HPDE6-E6E7 (cell line): ENCODE measurements around the gene PIP5K1B.

Source experiments
- DNase-seq: peaks from one replicate; pipeline ENCODE4 v3.0.0; 2011; ENCODE audit warnings: missing footprints; ENCODE audit errors: extremely low spot score

PIP5K1B gene

DNA sequence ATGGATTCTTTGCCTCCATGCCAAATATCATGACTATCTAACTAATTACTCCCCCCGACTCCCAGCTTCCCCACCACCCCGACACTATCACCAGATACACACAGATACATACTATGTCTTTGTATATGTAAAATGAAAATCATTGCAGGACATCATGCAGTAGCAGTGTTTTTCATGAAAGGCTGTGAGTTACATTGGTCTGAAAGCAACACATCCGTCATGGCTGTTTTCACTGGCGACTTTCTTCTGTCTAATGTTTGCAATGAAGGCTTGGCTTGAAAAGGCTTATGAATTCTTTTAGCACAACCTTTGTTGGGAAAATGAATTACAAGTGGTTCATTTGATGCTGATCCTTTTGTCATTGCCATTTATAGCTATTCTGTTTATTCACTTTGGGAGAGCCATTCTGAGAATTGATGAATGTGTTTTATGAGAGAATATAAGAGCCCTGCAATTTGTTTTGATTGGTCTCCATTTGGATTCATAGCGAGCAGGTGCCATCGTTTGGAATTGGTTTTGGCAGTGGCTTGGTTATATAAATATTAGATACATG lies 103.4 kb downstream of the PIP5K1B start:
- no peak for DNase-seq

GRCh38 chr9:68817079-68817875 lies 112.2 kb downstream of the PIP5K1B start:
- DNase-seq, result no peak

- DNase-seq, result no peak
Measured at GRCh38 chr9:68819065-68819464, 114.0 kb downstream of the PIP5K1B start.

GRCh38 chr9:68821911-68822310 lies 116.9 kb downstream of the PIP5K1B start:
- DNase-seq, result no peak

- no peak for DNase-seq
Measured at GRCh38 chr9:68822596-68823165, 117.6 kb downstream of the PIP5K1B start.

- no peak for DNase-seq
Measured at GRCh38 chr9:68825762-68826472, 120.9 kb downstream of the PIP5K1B start.

- DNase-seq, result no peak
Measured at GRCh38 chr9:68827837-68828744, 123.1 kb downstream of the PIP5K1B start.

DNA sequence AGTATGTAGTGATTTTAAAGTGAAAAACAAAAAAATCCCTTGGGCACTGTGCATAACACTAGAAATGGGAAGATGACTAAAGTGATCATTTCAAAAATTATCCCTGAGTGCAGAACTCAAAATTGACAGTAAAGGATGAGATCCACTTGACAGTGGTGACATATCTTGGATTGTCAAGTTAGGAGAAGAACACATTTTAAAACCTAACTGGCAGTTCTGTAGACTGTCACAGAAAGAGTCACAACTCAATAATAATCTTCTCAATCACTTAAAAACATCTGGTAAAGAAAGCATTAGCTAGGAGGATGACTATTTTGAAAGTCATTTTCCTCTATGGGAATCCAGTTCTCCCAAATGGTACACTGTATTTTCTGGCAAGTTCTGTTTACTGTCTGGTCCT lies 127.1 kb downstream of the PIP5K1B start:
- no peak for DNase-seq

GRCh38 chr9:68832861-68833518 lies 128.0 kb downstream of the PIP5K1B start:
- no peak for DNase-seq

DNA sequence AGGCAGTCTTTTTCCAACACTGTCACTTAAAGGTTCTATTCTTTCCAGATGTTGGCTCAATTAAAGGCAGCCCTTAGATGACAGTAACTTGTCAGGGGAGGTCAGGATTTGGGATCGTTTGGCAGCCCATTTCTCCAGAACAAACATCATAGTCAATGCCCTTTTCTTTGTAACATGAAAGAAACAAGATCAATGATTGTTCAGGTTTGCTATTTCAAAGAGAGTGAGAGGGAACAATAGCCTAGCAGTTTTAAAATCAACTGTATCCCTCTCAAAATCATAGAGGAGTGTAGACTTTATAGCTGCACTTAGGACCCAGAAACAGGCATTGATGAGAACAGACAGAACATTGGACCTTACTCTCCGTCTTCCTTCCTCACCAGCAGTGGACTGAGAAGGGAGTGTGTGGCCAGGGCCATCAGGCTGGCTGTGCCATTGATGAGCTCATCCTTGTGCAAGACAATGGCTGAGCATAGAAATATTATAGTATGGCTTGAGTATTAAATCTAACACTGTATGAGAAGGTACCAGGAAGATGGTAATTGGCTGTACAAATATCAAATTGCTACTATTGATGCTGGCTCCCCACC lies 130.0 kb downstream of the PIP5K1B start:
- DNase-seq, result no peak

- no peak for DNase-seq
Measured at GRCh38 chr9:68836788-68837187, 131.7 kb downstream of the PIP5K1B start.

- DNase-seq, result no peak
Measured at GRCh38 chr9:68838245-68838644, 133.2 kb downstream of the PIP5K1B start.

DNA sequence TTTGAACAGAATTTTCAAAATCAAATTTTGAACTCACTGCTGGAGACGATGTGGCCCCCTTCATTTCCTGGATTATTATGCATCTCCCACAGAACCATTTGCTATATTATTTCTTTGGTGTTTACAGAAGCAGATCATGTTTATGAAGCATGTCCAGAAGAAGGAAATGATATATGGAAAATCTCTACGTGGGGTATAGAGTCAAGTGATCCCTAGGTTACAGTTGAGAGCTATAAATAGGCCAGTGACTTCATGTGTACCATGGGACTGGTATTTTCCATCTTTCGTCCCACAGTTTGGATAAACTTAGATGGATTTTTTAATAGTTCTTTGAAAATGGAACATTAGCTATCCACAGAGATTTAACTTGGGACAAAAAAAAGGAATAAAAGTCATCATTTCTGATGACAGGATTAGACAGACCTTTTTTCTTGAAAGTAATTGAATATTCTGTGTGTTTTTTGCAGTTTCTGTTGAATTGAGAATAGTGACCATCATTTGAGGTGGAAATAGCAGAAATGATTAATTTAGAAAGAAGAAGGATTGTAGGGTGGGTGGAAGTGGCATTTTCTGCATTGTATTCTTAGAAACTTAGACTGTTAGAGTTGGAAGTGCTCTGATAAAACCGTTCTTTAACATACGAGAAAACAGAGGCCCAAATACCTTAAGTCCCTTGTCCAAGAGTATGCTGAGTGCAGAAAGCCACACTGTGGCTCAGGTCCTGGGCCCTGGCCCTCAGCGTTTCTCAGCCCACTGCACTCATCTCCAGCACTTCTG lies 136.4 kb downstream of the PIP5K1B start:
- DNase-seq, result no peak

GRCh38 chr9:68842568-68842967 lies 137.5 kb downstream of the PIP5K1B start:
- no peak for DNase-seq

DNA sequence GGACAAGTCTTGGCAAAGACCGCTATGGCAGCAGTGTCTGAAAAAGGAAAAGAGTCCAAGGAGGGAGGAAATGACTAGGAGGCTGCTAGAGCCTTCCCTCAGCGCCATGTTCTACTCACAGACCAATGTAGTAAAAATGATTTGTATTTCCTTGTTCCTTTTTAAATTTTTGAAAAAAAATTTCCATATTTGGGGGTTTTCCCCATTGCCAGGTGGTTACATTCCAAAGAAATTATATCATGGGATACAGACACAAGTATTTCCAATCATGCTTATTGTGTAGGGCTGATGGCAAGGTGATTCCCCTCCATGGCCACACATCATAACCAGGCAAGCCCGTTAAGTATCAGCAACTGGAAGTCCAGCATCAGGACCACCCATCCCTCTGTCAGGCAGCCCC lies 138.2 kb downstream of the PIP5K1B start:
- no peak for DNase-seq

DNA sequence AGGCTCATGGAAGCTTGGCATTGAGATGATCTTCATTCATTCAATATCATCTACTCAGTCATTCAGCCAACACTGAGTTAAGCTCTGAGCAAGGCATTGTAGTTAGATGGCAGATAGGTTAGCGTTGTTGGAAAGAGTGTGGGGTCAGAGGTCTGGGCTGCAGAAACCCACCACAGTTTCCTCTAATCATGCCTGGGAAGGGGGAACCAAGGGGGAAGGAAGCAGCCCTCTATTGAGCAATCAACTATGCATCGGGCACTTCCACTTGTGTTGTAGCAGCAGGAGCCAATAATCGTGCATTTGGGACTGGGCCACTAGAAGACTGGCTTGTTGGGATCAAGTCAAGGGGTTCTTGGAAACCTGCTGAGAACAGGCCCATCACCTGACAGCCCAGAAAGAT lies 139.1 kb downstream of the PIP5K1B start:
- no peak for DNase-seq

DNA sequence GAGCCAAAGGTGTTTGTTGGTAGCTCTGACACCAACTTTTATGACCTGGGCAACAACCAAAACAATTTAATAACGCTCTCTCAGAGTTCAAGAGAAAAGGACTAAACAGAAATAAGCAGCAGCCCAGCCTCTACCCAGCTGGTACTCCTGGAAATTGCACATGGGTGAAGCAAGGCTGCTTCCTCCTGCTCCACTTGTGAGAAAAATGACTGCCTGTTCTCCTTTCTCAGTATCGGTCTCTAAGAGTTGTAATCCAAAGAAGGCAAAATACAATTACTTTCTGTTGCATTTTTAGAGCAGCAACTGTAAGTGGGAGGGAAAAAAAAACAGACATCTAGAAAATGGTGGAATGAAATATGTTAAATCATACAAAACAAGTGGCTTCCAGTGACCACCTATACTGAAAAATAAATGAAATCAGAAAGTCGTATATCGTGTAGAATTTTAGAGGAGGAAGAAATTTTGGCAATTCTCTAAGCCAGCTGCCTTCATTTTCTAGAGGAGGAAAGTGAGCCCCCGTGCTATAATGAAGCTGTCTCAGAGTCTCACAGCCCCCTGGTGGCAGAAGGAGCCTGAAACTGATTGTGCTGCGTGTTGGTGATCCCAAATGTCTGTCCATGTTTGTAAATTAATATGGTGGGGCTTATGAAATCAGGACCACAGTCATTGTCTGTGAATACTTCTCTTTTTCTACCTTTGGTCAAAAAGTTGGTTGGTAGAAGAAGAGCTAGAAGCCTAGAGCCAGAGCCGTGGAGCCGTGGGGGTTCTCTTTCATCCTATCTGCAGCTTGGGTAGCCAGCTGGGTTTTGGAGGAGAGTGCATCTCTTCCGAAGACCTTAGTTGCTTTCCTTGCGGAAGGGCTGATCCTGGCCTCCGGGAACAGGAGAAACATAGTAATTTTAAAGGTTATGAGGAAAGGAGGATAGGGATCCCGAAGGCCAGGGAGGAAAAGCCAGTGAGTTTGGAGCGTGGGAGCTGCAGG lies 139.9 kb downstream of the PIP5K1B start:
- DNase-seq, result peak; percentile 10

DNA sequence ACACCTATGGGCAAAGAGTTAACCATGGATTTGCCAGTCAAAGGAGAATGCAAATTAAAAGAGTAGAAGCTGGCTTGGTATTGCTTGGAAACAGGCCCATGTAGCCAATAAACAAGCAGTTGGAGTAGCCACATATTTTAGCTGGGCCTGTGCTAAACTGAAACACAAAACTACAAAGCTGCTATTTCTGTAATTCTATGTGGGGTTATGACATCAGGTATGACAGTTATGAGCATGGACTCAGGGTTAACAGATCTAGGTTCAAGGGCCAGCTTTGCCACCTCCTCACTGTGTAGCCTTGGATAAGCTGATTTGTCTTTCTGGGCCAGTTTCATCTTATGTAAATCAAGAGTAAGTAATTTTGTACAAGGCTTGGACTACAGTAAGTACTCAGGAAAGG lies 142.7 kb downstream of the PIP5K1B start:
- DNase-seq, result no peak

GRCh38 chr9:68851657-68852056 lies 146.6 kb downstream of the PIP5K1B start:
- DNase-seq, result no peak
